OCI-LY3 (cell line): ENCODE results near the gene GIT1.
A peak's percentile ranks its signal among the peaks of the same experiment; 100 is the strongest.

Experiments
- CTCF ChIP-seq: fragments of 200-600, 300-600 bp; sonication (generic); IDR thresholded peaks from 2 replicates; pipeline ENCODE4 v1.5.1; 2014; ENCODE audit warnings: antibody characterized with exemption, low read length, low read depth
- EZH2phosphoT487 ChIP-seq: fragments of 200-600 bp; shearing (Covaris generic); IDR thresholded peaks from 2 replicates; pipeline ENCODE4 v1.6.1; 2018; ENCODE audit warnings: antibody characterized with exemption, mixed run types, low read depth

GRCh38 chr17:29565643-29566472, 23.6 kb downstream of the GIT1 start:
- TF ChIP-seq CTCF: peak; percentile 46
- TF ChIP-seq EZH2phosphoT487: no peak
